WTC11 (cell line): ENCODE data around the gene TRPM4.
"Not testable (repeated sequence)": the region's sequence is repeated elsewhere in the genome, so short reads cannot be mapped to it uniquely, and the experiment has no call there.

Source experiments
- FOXP4 ChIP-seq: sonication (generic); formaldehyde crosslinking; IDR thresholded peaks from 2 replicates; pipeline ENCODE4 v1.8.0; 2022; ENCODE audit warnings: mild to moderate bottlenecking, missing genetic modification reagents
- JUN ChIP-seq: sonication (generic); formaldehyde crosslinking; IDR thresholded peaks from 2 replicates; pipeline ENCODE4 v1.8.0; 2023; ENCODE audit warnings: mild to moderate bottlenecking, missing genetic modification reagents
- USF2 ChIP-seq: sonication (generic); formaldehyde crosslinking; IDR thresholded peaks from 2 replicates; pipeline ENCODE4 v1.8.1; 2023; ENCODE audit warnings: mild to moderate bottlenecking, missing genetic modification reagents, moderate library complexity
- TF ChIP-seq, protein P1 (sequence below): fragments of 200-600 bp; IDR thresholded peaks from 2 replicates; pipeline ENCODE4 v1.8.0; 2022; ENCODE audit warnings: antibody characterized with exemption
- TF ChIP-seq, protein P2 (sequence below): sonication (generic); formaldehyde crosslinking; IDR thresholded peaks from 2 replicates; pipeline ENCODE4 v1.8.0; 2022; ENCODE audit warnings: mild to moderate bottlenecking, missing genetic modification reagents

DNA sequence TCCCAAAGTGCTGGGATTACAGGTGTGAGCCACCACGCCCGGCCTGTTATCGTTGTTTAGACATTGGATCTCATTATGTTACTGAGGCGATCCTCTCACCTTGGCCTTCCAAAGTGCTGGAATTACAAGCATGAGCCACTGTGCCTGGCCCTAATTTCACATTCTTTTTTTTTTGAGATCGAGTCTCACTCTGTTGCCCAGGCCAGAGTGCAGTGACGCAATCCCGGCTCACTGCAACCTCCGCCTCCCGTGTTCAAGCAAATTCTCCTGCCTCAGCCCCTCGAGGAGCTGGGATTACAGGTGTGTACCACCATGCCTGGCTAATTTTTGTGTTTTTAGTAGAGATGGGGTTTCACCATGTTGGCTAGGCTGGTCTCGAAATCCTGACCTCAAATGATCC is 34.3 kb upstream of the TRPM4 start:
- TF ChIP-seq, protein P1, sequence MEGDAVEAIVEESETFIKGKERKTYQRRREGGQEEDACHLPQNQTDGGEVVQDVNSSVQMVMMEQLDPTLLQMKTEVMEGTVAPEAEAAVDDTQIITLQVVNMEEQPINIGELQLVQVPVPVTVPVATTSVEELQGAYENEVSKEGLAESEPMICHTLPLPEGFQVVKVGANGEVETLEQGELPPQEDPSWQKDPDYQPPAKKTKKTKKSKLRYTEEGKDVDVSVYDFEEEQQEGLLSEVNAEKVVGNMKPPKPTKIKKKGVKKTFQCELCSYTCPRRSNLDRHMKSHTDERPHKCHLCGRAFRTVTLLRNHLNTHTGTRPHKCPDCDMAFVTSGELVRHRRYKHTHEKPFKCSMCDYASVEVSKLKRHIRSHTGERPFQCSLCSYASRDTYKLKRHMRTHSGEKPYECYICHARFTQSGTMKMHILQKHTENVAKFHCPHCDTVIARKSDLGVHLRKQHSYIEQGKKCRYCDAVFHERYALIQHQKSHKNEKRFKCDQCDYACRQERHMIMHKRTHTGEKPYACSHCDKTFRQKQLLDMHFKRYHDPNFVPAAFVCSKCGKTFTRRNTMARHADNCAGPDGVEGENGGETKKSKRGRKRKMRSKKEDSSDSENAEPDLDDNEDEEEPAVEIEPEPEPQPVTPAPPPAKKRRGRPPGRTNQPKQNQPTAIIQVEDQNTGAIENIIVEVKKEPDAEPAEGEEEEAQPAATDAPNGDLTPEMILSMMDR, result not testable (repeated sequence)
- not testable (repeated sequence) for TF ChIP-seq FOXP4 (CRISPR knock-in tag); JUN; USF2
- TF ChIP-seq, protein P2, sequence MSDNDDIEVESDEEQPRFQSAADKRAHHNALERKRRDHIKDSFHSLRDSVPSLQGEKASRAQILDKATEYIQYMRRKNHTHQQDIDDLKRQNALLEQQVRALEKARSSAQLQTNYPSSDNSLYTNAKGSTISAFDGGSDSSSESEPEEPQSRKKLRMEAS (CRISPR knock-in tag), result not testable (repeated sequence)
